HL-60 (cell line): ENCODE data around the gene METTL23.

Experiments used
- DNase-seq, 2 experiments: peaks; one replicate each; pipeline ENCODE4 v3.0.0-alpha.2; 2010 to 2020; ENCODE audit warnings: low read depth in 1 of 2, low spot score in 1 of 2
- H3K27ac ChIP-seq: fragments of 250-450 bp; sonication (Bioruptor Pico); replicated peaks from 2 replicates; pipeline ENCODE4 v1.5.1; 2020; ENCODE audit warnings: mild to moderate bottlenecking, moderate library complexity
- H3K27me3 ChIP-seq: fragments of 250-450 bp; sonication (Bioruptor Pico); 2 replicates; pipeline ENCODE4 v1.5.1; 2021; ENCODE audit warnings: mild to moderate bottlenecking, moderate library complexity; ENCODE audit not compliant: insufficient read depth, poor library complexity, severe bottlenecking
- H3K4me3 ChIP-seq: replicated peaks from 2 replicates; pipeline ENCODE4 v1.5.1; 2011; ENCODE audit warnings: mild to moderate bottlenecking, control low read depth, low read length; ENCODE audit not compliant: insufficient read depth
- GABPA ChIP-seq: IDR thresholded peaks from 2 replicates; pipeline ENCODE4 v1.6.1; 2012; ENCODE audit warnings: low read depth
- POLR2AphosphoS5 ChIP-seq: IDR thresholded peaks from 2 replicates; pipeline ENCODE4 v1.6.1; 2012; ENCODE audit warnings: low read depth
- SPI1 ChIP-seq: IDR thresholded peaks from 2 replicates; pipeline ENCODE4 v1.6.1; 2012; ENCODE audit warnings: low read depth, mild to moderate bottlenecking, borderline replicate concordance
- microRNA-seq: library from miRNA; unstranded; fragments of <30 nt; microRNA quantifications from one replicate; pipeline ENCODE4, GENCODE V29; 2018
- TF ChIP-seq, protein P1 (sequence below): IDR thresholded peaks from one replicate; pipeline ENCODE4 v1.5.1; 2011; ENCODE audit warnings: low read length, control low read depth, inconsistent platforms; ENCODE audit not compliant: insufficient read depth
- TF ChIP-seq, protein P2 (sequence below): IDR thresholded peaks from 2 replicates; pipeline ENCODE4 v1.6.1; 2012; ENCODE audit warnings: low read depth; ENCODE audit not compliant: insufficient replicate concordance

Gene METTL23

GRCh38 chr17:76775021-76775600 is 48.5 kb downstream of the METTL23 start:
- TF ChIP-seq, protein P1, sequence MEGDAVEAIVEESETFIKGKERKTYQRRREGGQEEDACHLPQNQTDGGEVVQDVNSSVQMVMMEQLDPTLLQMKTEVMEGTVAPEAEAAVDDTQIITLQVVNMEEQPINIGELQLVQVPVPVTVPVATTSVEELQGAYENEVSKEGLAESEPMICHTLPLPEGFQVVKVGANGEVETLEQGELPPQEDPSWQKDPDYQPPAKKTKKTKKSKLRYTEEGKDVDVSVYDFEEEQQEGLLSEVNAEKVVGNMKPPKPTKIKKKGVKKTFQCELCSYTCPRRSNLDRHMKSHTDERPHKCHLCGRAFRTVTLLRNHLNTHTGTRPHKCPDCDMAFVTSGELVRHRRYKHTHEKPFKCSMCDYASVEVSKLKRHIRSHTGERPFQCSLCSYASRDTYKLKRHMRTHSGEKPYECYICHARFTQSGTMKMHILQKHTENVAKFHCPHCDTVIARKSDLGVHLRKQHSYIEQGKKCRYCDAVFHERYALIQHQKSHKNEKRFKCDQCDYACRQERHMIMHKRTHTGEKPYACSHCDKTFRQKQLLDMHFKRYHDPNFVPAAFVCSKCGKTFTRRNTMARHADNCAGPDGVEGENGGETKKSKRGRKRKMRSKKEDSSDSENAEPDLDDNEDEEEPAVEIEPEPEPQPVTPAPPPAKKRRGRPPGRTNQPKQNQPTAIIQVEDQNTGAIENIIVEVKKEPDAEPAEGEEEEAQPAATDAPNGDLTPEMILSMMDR = no peak
- TF ChIP-seq SPI1 (no peak), GABPA (no peak), POLR2AphosphoS5 (no peak)
- TF ChIP-seq, protein P2, sequence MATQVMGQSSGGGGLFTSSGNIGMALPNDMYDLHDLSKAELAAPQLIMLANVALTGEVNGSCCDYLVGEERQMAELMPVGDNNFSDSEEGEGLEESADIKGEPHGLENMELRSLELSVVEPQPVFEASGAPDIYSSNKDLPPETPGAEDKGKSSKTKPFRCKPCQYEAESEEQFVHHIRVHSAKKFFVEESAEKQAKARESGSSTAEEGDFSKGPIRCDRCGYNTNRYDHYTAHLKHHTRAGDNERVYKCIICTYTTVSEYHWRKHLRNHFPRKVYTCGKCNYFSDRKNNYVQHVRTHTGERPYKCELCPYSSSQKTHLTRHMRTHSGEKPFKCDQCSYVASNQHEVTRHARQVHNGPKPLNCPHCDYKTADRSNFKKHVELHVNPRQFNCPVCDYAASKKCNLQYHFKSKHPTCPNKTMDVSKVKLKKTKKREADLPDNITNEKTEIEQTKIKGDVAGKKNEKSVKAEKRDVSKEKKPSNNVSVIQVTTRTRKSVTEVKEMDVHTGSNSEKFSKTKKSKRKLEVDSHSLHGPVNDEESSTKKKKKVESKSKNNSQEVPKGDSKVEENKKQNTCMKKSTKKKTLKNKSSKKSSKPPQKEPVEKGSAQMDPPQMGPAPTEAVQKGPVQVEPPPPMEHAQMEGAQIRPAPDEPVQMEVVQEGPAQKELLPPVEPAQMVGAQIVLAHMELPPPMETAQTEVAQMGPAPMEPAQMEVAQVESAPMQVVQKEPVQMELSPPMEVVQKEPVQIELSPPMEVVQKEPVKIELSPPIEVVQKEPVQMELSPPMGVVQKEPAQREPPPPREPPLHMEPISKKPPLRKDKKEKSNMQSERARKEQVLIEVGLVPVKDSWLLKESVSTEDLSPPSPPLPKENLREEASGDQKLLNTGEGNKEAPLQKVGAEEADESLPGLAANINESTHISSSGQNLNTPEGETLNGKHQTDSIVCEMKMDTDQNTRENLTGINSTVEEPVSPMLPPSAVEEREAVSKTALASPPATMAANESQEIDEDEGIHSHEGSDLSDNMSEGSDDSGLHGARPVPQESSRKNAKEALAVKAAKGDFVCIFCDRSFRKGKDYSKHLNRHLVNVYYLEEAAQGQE = no peak
- no peak overlapping the region for H3K4me3 ChIP-seq
- H3K27ac ChIP-seq = no peak overlapping the region
- DNase-seq = no peak
- H3K27me3 ChIP-seq = no peaks in the 10 kb centered on the region

DNA sequence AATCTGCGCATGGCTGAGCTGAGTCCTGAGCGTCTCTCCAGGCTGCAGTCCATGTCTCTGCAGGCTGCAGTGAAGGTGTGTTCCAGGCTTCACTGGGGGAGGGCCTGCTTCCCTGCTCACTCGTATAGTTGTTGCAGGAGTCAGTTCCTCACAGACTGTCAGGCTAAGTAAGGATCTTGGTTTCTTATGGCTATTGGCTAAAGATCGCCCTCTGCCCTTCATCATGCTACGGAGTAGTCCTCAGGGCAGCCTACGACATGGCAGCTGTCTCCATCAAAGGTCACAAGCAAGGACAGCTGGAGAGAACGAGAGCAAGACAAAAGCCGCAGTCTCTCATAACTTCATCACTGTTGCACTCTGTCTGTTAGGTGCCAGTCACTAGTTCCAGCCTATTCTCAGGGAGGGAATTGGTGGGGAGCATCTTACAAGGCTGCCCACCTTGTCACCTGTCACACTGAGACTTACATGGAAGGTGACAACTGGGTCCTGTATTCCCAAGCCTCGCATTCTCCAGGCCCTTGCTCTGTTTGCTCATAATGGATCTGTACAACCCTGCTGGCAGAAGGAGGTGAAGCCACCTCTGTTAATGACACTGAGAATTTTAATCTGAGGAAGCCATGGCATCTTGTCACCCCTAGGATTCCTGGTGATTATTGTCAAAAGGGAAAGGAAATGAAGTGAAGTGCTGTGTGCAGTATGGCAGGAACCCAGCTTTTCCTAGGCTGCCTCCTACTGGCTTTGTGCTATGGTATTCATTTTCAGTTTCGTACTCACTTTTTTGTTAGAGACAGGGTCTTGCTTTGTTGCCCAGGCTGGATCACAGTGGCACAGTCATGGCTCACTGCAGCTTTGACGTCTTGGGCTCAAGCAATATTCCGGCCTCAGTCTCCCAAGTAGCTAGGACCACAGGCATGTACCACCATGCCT is 54.7 kb downstream of the METTL23 start:
- H3K27me3 ChIP-seq = no peaks in the 10 kb centered on the region
- TF ChIP-seq GABPA = no peak
- no peak overlapping the region for H3K4me3 ChIP-seq
- no peak for DNase-seq
- no peak overlapping the region for H3K27ac ChIP-seq

DNA sequence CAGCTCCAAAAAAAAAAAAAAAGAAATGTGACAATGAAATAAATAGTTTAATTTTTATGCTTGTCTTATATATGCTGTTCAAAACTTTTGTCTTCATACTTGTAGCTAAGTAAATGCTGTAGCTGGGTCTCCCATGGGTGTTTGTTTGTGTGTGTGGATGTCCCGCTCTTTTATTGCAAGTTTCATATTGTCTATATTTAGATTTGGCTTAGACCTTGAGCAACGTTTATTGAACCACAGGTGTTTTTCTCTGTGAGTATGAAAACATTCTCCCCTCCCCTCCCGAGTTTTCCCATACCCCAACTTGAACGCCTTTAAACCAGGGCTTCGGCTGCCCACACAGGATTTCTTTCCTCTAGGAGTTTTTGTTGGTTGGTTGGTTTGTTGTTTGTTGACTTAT is 56.5 kb downstream of the METTL23 start:
- DNase-seq = no peak
- H3K27ac ChIP-seq = no peak overlapping the region
- TF ChIP-seq POLR2AphosphoS5 (no peak), SPI1 (no peak), GABPA (no peak)
- TF ChIP-seq, protein P1 = no peak
- TF ChIP-seq, protein P2 = no peak

More for the DNA sequence above, 56.5 kb downstream of the METTL23 start:
- no peaks in the 10 kb centered on the region for H3K27me3 ChIP-seq
- H3K4me3 ChIP-seq = no peak overlapping the region

Small RNA genes lying within 50 kb of the gene (microRNA-seq; reads per million reads assigned to microRNA genes)
- gene MIR636 = 1.2 reads per million
